Duodenal mucosa (tissue), 2 donors: ENCODE results near the gene GPX6.
"Not testable (repeated sequence)": the region's sequence is repeated elsewhere in the genome, so short reads cannot be mapped to it uniquely, and the experiment has no call there.

ENCODE experiments used
- H3K27ac ChIP-seq: one replicate; pipeline ENCODE4 v1.7.0; 2013; ENCODE audit warnings: low read depth, low read length
- H3K27me3 ChIP-seq, 2 donors: one replicate each; pipeline ENCODE4 v1.7.0; 2013; ENCODE audit warnings: low read length in 2 of 2, control low read depth in 1 of 2; ENCODE audit not compliant: insufficient read depth in 2 of 2, control insufficient read depth in 1 of 2
- H3K36me3 ChIP-seq, 2 donors: one replicate each; pipeline ENCODE4 v1.7.0; 2013; ENCODE audit warnings: low read length in 2 of 2, control low read depth in 1 of 2; ENCODE audit not compliant: insufficient read depth in 2 of 2, control insufficient read depth in 1 of 2
- H3K4me1 ChIP-seq, 2 donors: one replicate each; pipeline ENCODE4 v1.7.0; 2013; ENCODE audit warnings: low read length in 2 of 2, control low read depth in 1 of 2; ENCODE audit not compliant: insufficient read depth in 2 of 2, control insufficient read depth in 1 of 2
- H3K4me3 ChIP-seq, 2 donors: one replicate each; pipeline ENCODE4 v1.7.0; 2013; ENCODE audit warnings: low read length in 2 of 2, low read depth in 1 of 2
- H3K9ac ChIP-seq, 2 donors: one replicate each; pipeline ENCODE4 v1.7.0; 2013; ENCODE audit warnings: low read length in 2 of 2, low read depth in 1 of 2
- H3K9me3 ChIP-seq, 2 donors: one replicate each; pipeline ENCODE4 v1.7.0; 2013; ENCODE audit warnings: low read length in 2 of 2, control low read depth in 1 of 2; ENCODE audit not compliant: control insufficient read depth in 1 of 2

The GPX6 gene

DNA sequence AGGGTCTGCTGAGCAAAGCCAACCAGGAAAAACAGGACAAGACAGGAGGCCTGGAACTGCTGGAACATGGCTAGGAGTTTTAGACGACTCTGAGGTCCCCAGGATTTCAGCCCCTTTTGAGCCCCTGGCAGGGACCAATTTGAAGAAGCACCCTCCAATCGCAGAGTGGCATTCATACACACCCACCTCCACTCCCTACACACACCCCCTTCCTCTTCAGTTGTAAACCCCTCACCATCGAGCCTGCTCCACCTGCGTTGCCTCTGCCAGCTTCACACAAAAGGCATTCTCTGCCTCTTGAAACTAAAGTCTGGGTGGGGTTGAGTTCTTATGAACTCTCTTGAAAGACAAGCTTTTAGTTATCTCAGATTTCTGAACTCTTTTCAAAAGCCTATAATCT is at the start of gene GPX6:
Gene GPX6 (minus strand): TSS at position 118 of the 400 bp plus-strand sequence. CDS start 50 bp downstream, at position 68.
- Histone ChIP-seq H3K9me3 (no peaks in the 10 kb centered on the region), H3K36me3 (no peaks in the 10 kb centered on the region), H3K4me3 (no peak within 1 kb of the TSS), H3K27me3 (peaks cover 0 to 7% of the 10 kb centered on the region in 2 donors), H3K4me1 (no peaks in the 10 kb centered on the region), H3K9ac (no peak within 1 kb of the TSS), H3K27ac (no peak within 1 kb of the TSS)

DNA sequence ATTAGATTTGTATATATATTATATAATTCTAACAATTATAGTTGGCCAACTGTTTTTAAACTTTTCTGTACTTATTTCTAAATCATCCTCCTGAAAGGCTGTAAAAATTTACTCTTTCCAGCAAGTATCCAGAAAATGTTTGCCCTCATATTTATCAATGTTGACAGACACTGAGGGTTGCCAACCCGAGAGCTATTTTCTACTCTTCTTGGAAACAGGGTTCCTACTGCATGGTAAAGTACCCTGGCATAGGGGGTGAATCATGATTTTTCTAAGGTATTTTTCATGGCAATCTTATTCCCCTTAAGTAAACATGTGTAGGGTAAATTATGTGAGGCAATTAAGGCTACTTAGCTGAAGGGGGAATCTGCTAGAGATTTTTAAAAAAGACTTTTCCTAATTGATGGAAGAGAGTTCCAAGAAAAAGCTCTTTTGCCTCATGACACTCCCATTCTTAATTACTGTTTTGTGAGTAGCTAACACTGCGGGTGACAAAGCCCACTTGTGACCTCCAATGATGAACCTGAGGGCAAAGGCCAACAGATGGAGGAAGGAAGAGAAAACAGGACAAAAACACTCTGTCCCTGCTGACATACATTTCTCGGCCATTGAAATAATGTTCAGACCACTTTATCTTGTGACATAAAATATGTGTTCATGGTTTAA is 48.0 kb upstream of the GPX6 start:
- H3K9ac ChIP-seq: no peak overlapping the region
- H3K9me3 ChIP-seq: no peaks in the 10 kb centered on the region
- no peaks in the 10 kb centered on the region for H3K4me1 ChIP-seq
- H3K27ac ChIP-seq: no peak overlapping the region
- H3K36me3 ChIP-seq: no peaks in the 10 kb centered on the region
- no peaks in the 10 kb centered on the region for H3K27me3 ChIP-seq
- no peak overlapping the region for H3K4me3 ChIP-seq

DNA sequence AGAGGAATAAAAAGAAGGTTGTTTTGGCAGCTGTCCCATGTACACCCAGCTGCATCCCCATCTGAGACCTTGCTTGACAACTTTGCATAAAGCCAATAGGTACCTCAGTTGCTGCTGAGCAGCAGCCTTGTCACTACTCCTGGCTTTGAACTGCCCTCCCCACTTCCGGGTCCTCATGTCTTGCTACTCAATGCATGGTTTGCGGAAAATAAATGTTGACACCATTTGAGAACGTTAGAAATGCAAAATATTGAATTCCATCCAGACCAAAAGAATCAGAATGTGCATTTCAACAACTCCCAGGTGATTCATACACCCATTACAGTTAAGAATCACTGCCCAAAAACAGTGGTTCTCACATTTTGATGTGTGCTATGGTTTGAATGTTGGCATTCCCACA is 43.0 kb upstream of the GPX6 start:
- H3K4me1 ChIP-seq: no peaks in the 10 kb centered on the region
- H3K9ac ChIP-seq: no peak overlapping the region
- no peak overlapping the region for H3K4me3 ChIP-seq
- H3K36me3 ChIP-seq: no peaks in the 10 kb centered on the region
- H3K9me3 ChIP-seq: no peaks in the 10 kb centered on the region
- no peak overlapping the region for H3K27ac ChIP-seq
- peaks cover 3 to 8% of the 10 kb centered on the region in 2 donors for H3K27me3 ChIP-seq

DNA sequence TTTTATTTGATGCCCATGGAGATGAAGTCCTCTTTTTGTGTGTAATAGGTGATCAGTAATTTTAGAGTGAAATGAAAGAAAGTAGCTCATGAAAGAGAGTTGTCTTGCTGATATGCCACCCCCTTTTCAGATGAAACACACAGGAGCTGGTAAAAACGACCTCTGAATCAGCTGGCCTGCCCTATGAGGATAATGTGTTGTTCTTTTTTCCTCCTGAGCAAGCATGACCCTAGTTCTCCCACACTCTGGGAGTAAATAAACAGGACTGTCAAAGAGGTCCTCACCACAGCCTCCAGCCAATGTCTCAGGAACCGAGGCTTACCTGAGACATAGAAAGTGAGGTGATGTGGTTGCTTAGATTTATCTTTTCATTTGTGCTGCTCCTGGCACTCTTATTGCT is 39.5 kb upstream of the GPX6 start:
- Histone ChIP-seq H3K4me1 (no peaks in the 10 kb centered on the region), H3K4me3 (no peak overlapping the region), H3K9ac (no peak overlapping the region), H3K9me3 (no peaks in the 10 kb centered on the region), H3K27me3 (peaks cover 8 to 10% of the 10 kb centered on the region in 2 donors), H3K36me3 (no peaks in the 10 kb centered on the region), H3K27ac (no peak overlapping the region)

- H3K4me1 ChIP-seq: no peaks in the 10 kb centered on the region
- H3K27ac ChIP-seq: no peak overlapping the region
- peaks cover 8 to 10% of the 10 kb centered on the region in 2 donors for H3K27me3 ChIP-seq
- H3K9ac ChIP-seq: no peak overlapping the region
- no peaks in the 10 kb centered on the region for H3K36me3 ChIP-seq
- H3K4me3 ChIP-seq: no peak overlapping the region
- no peaks in the 10 kb centered on the region for H3K9me3 ChIP-seq
Observed at GRCh38 chr6:28553986-28554881, 38.6 kb upstream of the GPX6 start.

- Histone ChIP-seq H3K9me3 (no peaks in the 10 kb centered on the region), H3K4me3 (no peak overlapping the region), H3K4me1 (no peaks in the 10 kb centered on the region), H3K9ac (no peak overlapping the region), H3K36me3 (no peaks in the 10 kb centered on the region), H3K27me3 (peaks cover 8 to 10% of the 10 kb centered on the region in 2 donors), H3K27ac (no peak overlapping the region)
Observed at GRCh38 chr6:28553384-28553985, 37.9 kb upstream of the GPX6 start.

- Histone ChIP-seq H3K9me3 (no peaks in the 10 kb centered on the region), H3K27ac (no peak overlapping the region), H3K36me3 (no peaks in the 10 kb centered on the region), H3K4me3 (no peak overlapping the region), H3K4me1 (no peaks in the 10 kb centered on the region), H3K9ac (no peak overlapping the region), H3K27me3 (peaks cover 8 to 10% of the 10 kb centered on the region in 2 donors)
Observed at GRCh38 chr6:28551891-28552666, 36.5 kb upstream of the GPX6 start.

- not testable (repeated sequence) for H3K27ac ChIP-seq, H3K4me3 ChIP-seq, H3K9ac ChIP-seq, H3K9me3 ChIP-seq, H3K4me1 ChIP-seq, H3K27me3 ChIP-seq, H3K36me3 ChIP-seq
Observed at GRCh38 chr6:28547003-28547402, 31.4 kb upstream of the GPX6 start.

DNA sequence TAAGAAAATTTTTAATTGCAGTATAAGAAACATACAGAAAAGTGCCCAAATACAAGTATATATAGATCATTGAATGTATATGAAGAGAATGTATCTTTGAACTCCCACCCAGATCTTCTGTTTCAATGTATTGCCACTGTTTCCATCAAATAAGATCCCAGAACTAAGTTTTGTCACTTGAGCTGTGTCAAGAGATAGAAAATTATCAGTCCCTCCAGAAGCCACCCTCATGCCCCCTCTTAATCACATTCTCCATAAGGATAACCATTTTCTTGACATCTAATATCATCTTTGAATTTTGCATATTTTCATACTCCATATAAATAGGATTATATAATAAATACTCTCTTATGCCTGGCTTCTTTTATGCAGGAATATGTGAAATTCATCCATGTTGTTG is 30.4 kb upstream of the GPX6 start:
- Histone ChIP-seq H3K4me1 (no peaks in the 10 kb centered on the region), H3K36me3 (no peaks in the 10 kb centered on the region), H3K27ac (no peak overlapping the region), H3K9ac (no peak overlapping the region), H3K27me3 (peaks cover 0 to 8% of the 10 kb centered on the region in 2 donors), H3K9me3 (no peaks in the 10 kb centered on the region), H3K4me3 (no peak overlapping the region)
